IMR-90 (cell line): ENCODE results near the gene FOXO6.

Source experiments
- MAFK ChIP-seq: IDR thresholded peaks from 2 replicates; pipeline ENCODE4 v1.6.1; 2012; ENCODE audit warnings: low read depth, low read length, improper control_type of control experiment
- MXI1 ChIP-seq: IDR thresholded peaks from 2 replicates; pipeline ENCODE4 v1.6.1; 2012; ENCODE audit warnings: low read depth, mild to moderate bottlenecking, low read length, moderate library complexity, borderline replicate concordance
- RFX5 ChIP-seq: IDR thresholded peaks from 2 replicates; pipeline ENCODE4 v1.8.0; 2012; ENCODE audit warnings: low read depth, mild to moderate bottlenecking, low read length, moderate library complexity
- TF ChIP-seq, protein P1 (sequence below): conservative IDR thresholded peaks from 2 replicates; pipeline ENCODE4 v1.5.1; 2012; ENCODE audit warnings: mild to moderate bottlenecking, low read depth, low read length, improper control_type of control experiment

DNA sequence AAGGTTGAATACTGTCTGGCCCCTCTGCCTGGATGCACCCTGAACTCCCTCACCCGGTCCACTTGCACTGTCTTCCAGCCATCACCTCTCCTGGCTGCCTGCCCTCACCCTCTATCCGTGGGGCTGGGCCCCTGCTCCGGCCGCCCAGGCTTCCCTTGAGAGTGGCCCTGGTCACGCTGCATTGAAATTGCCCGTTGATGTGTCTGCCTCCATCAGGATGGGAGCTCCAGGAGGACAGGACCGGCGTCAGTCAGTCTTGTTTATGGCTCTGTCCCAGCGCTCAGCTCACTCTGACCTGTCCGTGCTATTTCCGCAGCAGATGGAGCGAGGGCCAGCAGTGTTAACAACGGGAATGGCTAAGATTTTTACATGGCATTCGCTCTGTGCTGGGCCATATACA, 34.9 kb downstream of the FOXO6 start:
- TF ChIP-seq RFX5, result no peak
- TF ChIP-seq MAFK, result no peak
- TF ChIP-seq, protein P1, sequence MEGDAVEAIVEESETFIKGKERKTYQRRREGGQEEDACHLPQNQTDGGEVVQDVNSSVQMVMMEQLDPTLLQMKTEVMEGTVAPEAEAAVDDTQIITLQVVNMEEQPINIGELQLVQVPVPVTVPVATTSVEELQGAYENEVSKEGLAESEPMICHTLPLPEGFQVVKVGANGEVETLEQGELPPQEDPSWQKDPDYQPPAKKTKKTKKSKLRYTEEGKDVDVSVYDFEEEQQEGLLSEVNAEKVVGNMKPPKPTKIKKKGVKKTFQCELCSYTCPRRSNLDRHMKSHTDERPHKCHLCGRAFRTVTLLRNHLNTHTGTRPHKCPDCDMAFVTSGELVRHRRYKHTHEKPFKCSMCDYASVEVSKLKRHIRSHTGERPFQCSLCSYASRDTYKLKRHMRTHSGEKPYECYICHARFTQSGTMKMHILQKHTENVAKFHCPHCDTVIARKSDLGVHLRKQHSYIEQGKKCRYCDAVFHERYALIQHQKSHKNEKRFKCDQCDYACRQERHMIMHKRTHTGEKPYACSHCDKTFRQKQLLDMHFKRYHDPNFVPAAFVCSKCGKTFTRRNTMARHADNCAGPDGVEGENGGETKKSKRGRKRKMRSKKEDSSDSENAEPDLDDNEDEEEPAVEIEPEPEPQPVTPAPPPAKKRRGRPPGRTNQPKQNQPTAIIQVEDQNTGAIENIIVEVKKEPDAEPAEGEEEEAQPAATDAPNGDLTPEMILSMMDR, result no peak
- no peak for TF ChIP-seq MXI1
